HepG2 (cell line): ENCODE data around the gene ELN. TPM values are rescaled to one million over a fixed set of nuclear protein-coding genes. Genes with fewer than 3 reads are reported as not detected.

Source experiments
- ARID5B ChIP-seq: IDR thresholded peaks from 2 replicates; pipeline ENCODE4 v1.4.0; 2020; ENCODE audit warnings: mild to moderate bottlenecking, missing genetic modification reagents
- CBX1 ChIP-seq: IDR thresholded peaks from one replicate; pipeline ENCODE4 v1.6.1; 2016; ENCODE audit warnings: antibody characterized with exemption, low read depth
- GABPA ChIP-seq, 2 experiments: IDR thresholded peaks; 2 replicates each; pipeline ENCODE4 v1.6.1; 2011 to 2016; ENCODE audit warnings: low read depth in 2 of 2, low read length in 1 of 2, missing biosample characterization in 1 of 2, missing genetic modification characterization in 1 of 2
- HDAC6 ChIP-seq: fragments of 200-600 bp; sonication (generic); IDR thresholded peaks from 2 replicates; pipeline ENCODE4 v1.7.0; 2017; ENCODE audit warnings: mild to moderate bottlenecking, antibody characterized with exemption, low read length, low read depth
- HMG20A ChIP-seq: IDR thresholded peaks from 2 replicates; pipeline ENCODE4 v1.6.1; 2016; ENCODE audit warnings: borderline replicate concordance
- HNF4G ChIP-seq, 2 experiments: sonication (generic) in 1 of 2; formaldehyde crosslinking in 1 of 2; IDR thresholded peaks; 2 replicates each; pipeline versions ENCODE4 v1.4.0 to v1.6.1; 2011 to 2020; ENCODE audit warnings: borderline replicate concordance in 2 of 2, low read depth in 2 of 2, mild to moderate bottlenecking in 2 of 2, low read length in 1 of 2, missing genetic modification reagents in 1 of 2, moderate library complexity in 1 of 2
- HNRNPL ChIP-seq: fragments of 200-400 bp; formaldehyde crosslinking; IDR thresholded peaks from 2 replicates; pipeline ENCODE4 v1.6.1; 2017; ENCODE audit warnings: mild to moderate bottlenecking, low read depth, low read length
- MTA1 ChIP-seq: sonication (generic); formaldehyde crosslinking; IDR thresholded peaks from 2 replicates; pipeline ENCODE4 v1.4.0; 2020; ENCODE audit warnings: missing genetic modification reagents, mild to moderate bottlenecking, borderline replicate concordance
- NFIB ChIP-seq: sonication (generic); formaldehyde crosslinking; IDR thresholded peaks from 2 replicates; pipeline ENCODE4 v1.9.0; 2021; ENCODE audit warnings: missing genetic modification reagents, mild to moderate bottlenecking, borderline replicate concordance
- NR1H2 ChIP-seq: sonication (generic); formaldehyde crosslinking; IDR thresholded peaks from 2 replicates; pipeline ENCODE4 v1.8.1; 2022; ENCODE audit warnings: low read depth, missing genetic modification reagents, borderline replicate concordance
- THRA ChIP-seq: sonication (generic); formaldehyde crosslinking; IDR thresholded peaks from 2 replicates; pipeline ENCODE4 v1.4.0; 2020; ENCODE audit warnings: missing genetic modification reagents, borderline replicate concordance
- ZBTB37 ChIP-seq: sonication (generic); formaldehyde crosslinking; IDR thresholded peaks from 2 replicates; pipeline ENCODE4 v1.4.0; 2020; ENCODE audit warnings: mild to moderate bottlenecking, missing genetic modification reagents
- ZNF10 ChIP-seq: sonication (generic); formaldehyde crosslinking; IDR thresholded peaks from 2 replicates; pipeline ENCODE4 v1.4.0; 2020; ENCODE audit warnings: mild to moderate bottlenecking, low read depth, missing genetic modification reagents, borderline replicate concordance
- ZNF580 ChIP-seq: IDR thresholded peaks from 2 replicates; pipeline ENCODE4 v1.6.1; 2016; ENCODE audit warnings: low read depth, borderline replicate concordance
- ZNF878 ChIP-seq: sonication (generic); formaldehyde crosslinking; IDR thresholded peaks from 2 replicates; pipeline ENCODE4 v1.8.1; 2023; ENCODE audit warnings: mild to moderate bottlenecking, missing genetic modification reagents, moderate library complexity
- ZXDC ChIP-seq: sonication (generic); formaldehyde crosslinking; IDR thresholded peaks from 2 replicates; pipeline ENCODE4 v1.5.0; 2020; ENCODE audit warnings: mild to moderate bottlenecking, missing genetic modification reagents
- polyA plus RNA-seq, 8 experiments: library from polyadenylated mRNA; depleted of rRNA in 3 of 8; stranded (reverse) in 7 of 8; unstranded in 1 of 8; fragments of >200 nt; fragmentation: Illumina TruSeq in 4 of 8; extraction: Trizol in 4 of 8; gene quantifications; 2 replicates each; pipeline versions ENCODE4 v1.2.1 to v1.2.3, GENCODE V29; 2011 to 2016; ENCODE audit warnings: low read depth in 4 of 8, missing spikeins in 1 of 8, mixed read lengths in 1 of 8; ENCODE audit not compliant: insufficient read depth in 1 of 8
- total RNA-seq, 5 experiments: library from RNA; depleted of rRNA; stranded (reverse); fragments of >200 nt; fragmentation: Illumina TruSeq; extraction: Trizol; gene quantifications; 2 replicates each; pipeline ENCODE4 v1.2.3, GENCODE V29; 2016; ENCODE audit warnings: low read depth in 1 of 5

The ELN gene
- total and polyA plus RNA-seq, 2 of the 13 experiments (the other 11 are each of a cell fraction or from before 2014, with no cell fraction given): 0.15 to 0.37 TPM

GRCh38 chr7:73978661-73979563, 49.1 kb upstream of the ELN start (continued):
- peak; percentile 54; the same call in 1 of the 2 replicates for TF ChIP-seq HMG20A (CRISPR knock-in tag)
- no peak for TF ChIP-seq ZXDC (CRISPR knock-in tag)
- TF ChIP-seq HNRNPL: no peak
- no peak for TF ChIP-seq ZNF580 (CRISPR knock-in tag)
- TF ChIP-seq CBX1: peak; percentile 86
- TF ChIP-seq HDAC6: no peak
- TF ChIP-seq ZNF878 (CRISPR knock-in tag): no peak
- no peak for TF ChIP-seq ZNF10 (CRISPR knock-in tag)
- peak; percentile 24; the same call in 1 of the 2 replicates for TF ChIP-seq ARID5B (CRISPR knock-in tag)
- peak; percentile 98 for TF ChIP-seq HNF4G (IDR thresholded peaks at IDR 0.05; ENCODE audit: borderline replicate concordance, low read depth, low read length)
- TF ChIP-seq HNF4G (CRISPR knock-in tag; IDR thresholded peaks at IDR 0.05; ENCODE audit: borderline replicate concordance, low read depth): peak; percentile 97
- peak; percentile 52; the same call in 1 of the 2 replicates for TF ChIP-seq THRA
- no peak for TF ChIP-seq GABPA (IDR thresholded peaks at IDR 0.05; ENCODE audit: low read depth, low read length)
- no peak for TF ChIP-seq GABPA (CRISPR knock-in tag; IDR thresholded peaks at IDR 0.05; ENCODE audit: low read depth)
- no peak for TF ChIP-seq ZBTB37 (CRISPR knock-in tag)
- no peak for TF ChIP-seq MTA1
- no peak for TF ChIP-seq NR1H2 (CRISPR knock-in tag)
- no peak for TF ChIP-seq NFIB (CRISPR knock-in tag)
